ENCODE results near the gene SCFD2.
"Not testable (repeated sequence)": the region's sequence is repeated elsewhere in the genome, so short reads cannot be mapped to it uniquely, and the experiment has no call there.

SCFD2 gene

DNA sequence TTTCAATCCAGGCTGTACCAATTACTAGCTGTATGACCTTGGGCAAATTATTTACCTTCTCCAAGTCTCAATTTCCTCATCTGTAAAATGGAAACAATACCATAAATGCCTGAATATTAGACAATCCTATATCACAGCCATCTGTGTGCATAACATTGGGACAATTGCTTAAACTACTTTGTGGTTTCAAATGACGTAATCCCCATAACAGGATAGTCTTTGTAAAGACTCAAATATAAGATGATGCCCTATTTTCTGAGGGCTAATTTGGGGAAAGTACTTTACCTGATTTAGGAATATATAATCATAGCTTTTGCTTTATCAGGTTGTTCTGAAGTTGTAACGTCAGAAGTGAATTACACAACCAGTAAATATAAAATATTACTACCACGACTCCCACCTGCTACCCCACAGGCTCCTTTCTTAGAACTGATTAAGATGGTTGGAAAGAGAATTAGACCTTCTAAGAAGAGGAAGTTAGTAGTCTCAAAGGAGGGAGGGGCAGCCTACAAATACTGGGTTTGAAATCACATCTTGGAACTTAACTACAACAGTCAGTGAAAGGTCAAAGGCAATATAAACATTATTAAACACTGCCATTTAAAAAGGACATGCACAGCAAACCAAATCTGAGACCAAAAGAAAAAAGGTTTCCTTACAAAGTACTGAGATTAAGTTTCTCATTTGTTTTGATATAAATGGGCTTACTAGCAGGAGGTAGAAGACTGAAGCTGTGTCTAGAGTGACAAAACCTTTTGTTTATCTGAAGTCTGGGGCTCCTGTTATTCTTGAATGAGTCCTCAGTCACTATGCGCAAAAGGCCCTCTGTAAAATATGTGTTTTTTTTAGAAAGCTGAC, 215.0 kb downstream of the SCFD2 start:
- peak; percentile 4 to 15 for DNase-seq (ENCODE audit: low read depth in 1 of 2, low spot score in 1 of 2)
- Histone ChIP-seq H3K27me3 (ENCODE audit: insufficient read depth, poor library complexity, severe bottlenecking) (no peaks in the 10 kb centered on the region), H3K4me3 (replicated peaks; ENCODE audit: insufficient read depth, low read length) (no peak overlapping the region), H3K27ac (replicated peaks) (no peak overlapping the region)
- TF ChIP-seq SPI1 (IDR thresholded peaks at IDR 0.05; ENCODE audit: borderline replicate concordance, low read depth) = no peak

- no peak overlapping the region for H3K4me3 ChIP-seq (replicated peaks; ENCODE audit: insufficient read depth, low read length)
- TF ChIP-seq POLR2AphosphoS5 (IDR thresholded peaks at IDR 0.05; ENCODE audit: low read depth) (no peak), GABPA (IDR thresholded peaks at IDR 0.05; ENCODE audit: low read depth) (no peak)
- DNase-seq (ENCODE audit: low read depth in 1 of 2, low spot score in 1 of 2) = no peak
- no peak overlapping the region for H3K27ac ChIP-seq (replicated peaks)
- no peaks in the 10 kb centered on the region for H3K27me3 ChIP-seq (ENCODE audit: insufficient read depth, poor library complexity, severe bottlenecking)
Measured at GRCh38 chr4:53147711-53148110, 218.2 kb downstream of the SCFD2 start.

DNA sequence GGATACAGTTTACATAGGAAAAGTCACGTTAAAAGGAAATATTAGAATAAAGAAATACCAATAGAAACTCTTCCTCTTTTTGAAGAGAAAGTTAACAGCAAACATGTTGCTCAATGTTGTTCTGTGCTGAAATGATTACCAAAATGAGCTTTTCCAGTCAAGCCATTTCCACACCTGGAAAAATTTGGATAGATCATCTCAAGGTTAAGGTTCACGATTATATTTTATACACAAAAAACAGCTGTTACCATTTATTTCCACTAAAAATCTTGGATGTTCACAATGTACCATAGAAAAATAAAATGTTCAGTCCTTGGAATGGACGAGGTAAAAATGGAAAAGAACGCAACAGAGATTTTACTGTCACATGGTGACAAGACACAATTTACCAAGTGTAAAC, 218.7 kb downstream of the SCFD2 start:
- no peak for DNase-seq (ENCODE audit: low read depth in 1 of 2, low spot score in 1 of 2)
- Histone ChIP-seq H3K4me3 (replicated peaks; ENCODE audit: insufficient read depth, low read length) (no peak overlapping the region), H3K27ac (replicated peaks) (no peak overlapping the region), H3K27me3 (ENCODE audit: insufficient read depth, poor library complexity, severe bottlenecking) (no peaks in the 10 kb centered on the region)
- TF ChIP-seq GABPA (IDR thresholded peaks at IDR 0.05; ENCODE audit: low read depth) = no peak
- no peak for TF ChIP-seq REST (IDR thresholded peaks at IDR 0.05; ENCODE audit: insufficient replicate concordance, low read depth)
- peak; percentile 13; the same call in 1 of the 2 replicates for TF ChIP-seq SPI1 (IDR thresholded peaks at IDR 0.05; ENCODE audit: borderline replicate concordance, low read depth)

DNA sequence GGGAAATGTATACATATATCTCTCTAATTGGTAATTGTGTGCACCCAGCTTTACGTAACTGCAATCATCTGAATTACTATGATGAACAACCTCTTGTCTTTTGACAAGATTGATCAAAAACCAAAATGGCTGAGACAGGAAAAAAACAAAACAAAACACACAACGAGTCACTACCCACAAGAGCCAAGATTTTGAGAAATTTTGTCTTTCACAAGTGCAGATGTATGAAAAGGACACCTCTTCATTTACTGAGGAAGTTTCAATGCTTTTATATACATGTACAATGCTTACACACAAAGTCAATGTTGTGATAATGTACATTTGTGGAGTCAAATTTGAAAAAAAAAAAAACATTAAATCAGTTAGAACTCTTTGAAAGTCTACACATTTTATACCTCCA, 224.6 kb downstream of the SCFD2 start:
- Histone ChIP-seq H3K27ac (replicated peaks) (no peak overlapping the region), H3K4me3 (replicated peaks; ENCODE audit: insufficient read depth, low read length) (no peak overlapping the region), H3K27me3 (ENCODE audit: insufficient read depth, poor library complexity, severe bottlenecking) (no peaks in the 10 kb centered on the region)
- no peak for DNase-seq (ENCODE audit: low read depth in 1 of 2, low spot score in 1 of 2)
- TF ChIP-seq CTCF (IDR thresholded peaks at IDR 0.05; ENCODE audit: insufficient read depth, low read length) = no peak
- TF ChIP-seq SPI1 (IDR thresholded peaks at IDR 0.05; ENCODE audit: borderline replicate concordance, low read depth) = no peak
- TF ChIP-seq POLR2AphosphoS5 (IDR thresholded peaks at IDR 0.05; ENCODE audit: low read depth) = no peak
- TF ChIP-seq REST (IDR thresholded peaks at IDR 0.05; ENCODE audit: insufficient replicate concordance, low read depth) = no peak
- no peak for TF ChIP-seq GABPA (IDR thresholded peaks at IDR 0.05; ENCODE audit: low read depth)

- H3K4me3 ChIP-seq (replicated peaks; ENCODE audit: insufficient read depth, low read length); DNase-seq (ENCODE audit: low read depth in 1 of 2, low spot score in 1 of 2); H3K27ac ChIP-seq (replicated peaks); H3K27me3 ChIP-seq (ENCODE audit: insufficient read depth, poor library complexity, severe bottlenecking): not testable (repeated sequence)
Measured at GRCh38 chr4:53139256-53139655, 226.6 kb downstream of the SCFD2 start.

DNA sequence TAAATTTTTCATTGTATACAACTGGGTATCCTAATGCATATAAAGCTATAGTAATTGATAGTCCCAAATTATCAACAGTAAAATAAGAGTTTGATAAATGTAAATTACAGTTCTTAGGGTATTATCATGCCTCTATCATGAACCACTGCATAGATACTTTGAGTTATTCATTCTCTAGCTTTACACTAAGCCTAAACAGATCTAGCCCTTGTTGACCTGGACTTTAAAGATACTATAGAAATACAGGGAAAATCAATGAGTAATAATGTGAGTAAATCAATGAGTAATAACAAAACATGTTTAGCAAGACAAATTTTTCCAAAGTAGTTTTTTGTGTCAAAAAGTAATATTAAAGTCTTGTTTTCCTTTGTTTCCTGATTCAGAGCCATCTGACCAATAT, 228.4 kb downstream of the SCFD2 start:
- Histone ChIP-seq H3K4me3 (replicated peaks; ENCODE audit: insufficient read depth, low read length) (no peak overlapping the region), H3K27me3 (ENCODE audit: insufficient read depth, poor library complexity, severe bottlenecking) (no peaks in the 10 kb centered on the region), H3K27ac (replicated peaks) (no peak overlapping the region)
- no peak for DNase-seq (ENCODE audit: low read depth in 1 of 2, low spot score in 1 of 2)
- TF ChIP-seq CTCF (IDR thresholded peaks at IDR 0.05; ENCODE audit: insufficient read depth, low read length) (no peak), GABPA (IDR thresholded peaks at IDR 0.05; ENCODE audit: low read depth) (no peak), POLR2AphosphoS5 (IDR thresholded peaks at IDR 0.05; ENCODE audit: low read depth) (no peak), REST (IDR thresholded peaks at IDR 0.05; ENCODE audit: insufficient replicate concordance, low read depth) (no peak)

Measured in HL-60 (cell line).